Suppressor macrophage (primary cell): ENCODE results near the gene KIF3A.

Experiments used
- DNase-seq, 4 experiments: peaks; one replicate each; pipeline ENCODE4 v3.0.0-alpha.2; 2020 to 2022

The KIF3A gene

DNA sequence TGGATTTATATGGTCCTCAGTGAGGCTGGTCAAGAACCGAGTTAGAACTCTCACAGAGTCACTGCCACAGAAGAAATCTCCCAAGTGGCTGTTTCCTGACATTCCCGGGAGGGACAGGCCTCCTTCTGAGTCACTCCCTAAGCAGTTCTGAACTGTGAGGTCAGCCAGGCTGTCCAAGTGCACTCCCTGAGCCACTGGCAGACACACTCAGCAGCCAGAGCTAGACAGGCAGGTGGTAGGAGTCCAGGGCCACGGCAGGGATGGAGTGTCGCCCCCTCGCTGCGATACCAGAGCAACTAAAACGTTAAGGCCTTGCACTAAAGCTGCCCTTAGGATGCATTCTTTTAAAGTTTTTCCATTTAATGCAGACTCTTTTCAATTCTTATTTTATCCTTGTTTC is 60.2 kb downstream of the KIF3A start:
- no peak for DNase-seq

DNA sequence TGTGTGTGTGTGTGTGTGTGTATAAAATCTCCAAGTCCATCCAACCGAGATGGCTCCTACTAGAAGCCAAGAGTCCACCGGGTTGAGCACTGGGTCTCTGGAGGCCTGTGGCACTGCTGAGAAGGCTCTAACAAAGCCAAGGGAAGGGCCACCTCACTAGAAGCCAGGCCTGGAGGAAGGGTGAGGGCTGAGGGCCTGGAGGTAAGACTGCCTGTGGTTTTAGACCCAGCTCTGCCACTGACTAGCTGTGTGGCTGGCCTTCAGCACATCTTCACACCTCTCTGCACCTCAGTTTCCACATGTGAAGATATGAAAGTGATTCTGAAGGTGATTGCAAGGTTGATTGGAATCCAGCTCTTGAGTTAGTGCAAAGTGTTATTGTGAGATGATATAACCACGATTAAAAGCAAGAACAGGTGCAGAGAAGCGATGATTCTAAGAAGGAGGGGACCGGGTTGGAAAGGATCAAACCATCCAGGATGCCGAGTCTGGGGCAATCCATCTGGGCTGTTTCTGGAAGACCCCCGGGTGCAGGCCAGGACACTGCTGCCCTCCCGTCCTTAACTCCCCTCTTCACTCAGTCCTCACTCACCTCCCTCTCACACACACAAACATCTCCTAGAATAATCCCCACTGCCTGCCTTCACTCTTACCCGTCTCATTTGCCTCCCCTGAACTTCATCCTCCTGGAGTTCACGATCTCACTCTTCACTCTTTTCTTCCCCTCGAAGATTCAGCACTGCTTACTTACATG is 61.2 kb downstream of the KIF3A start:
- no peak for DNase-seq

DNA sequence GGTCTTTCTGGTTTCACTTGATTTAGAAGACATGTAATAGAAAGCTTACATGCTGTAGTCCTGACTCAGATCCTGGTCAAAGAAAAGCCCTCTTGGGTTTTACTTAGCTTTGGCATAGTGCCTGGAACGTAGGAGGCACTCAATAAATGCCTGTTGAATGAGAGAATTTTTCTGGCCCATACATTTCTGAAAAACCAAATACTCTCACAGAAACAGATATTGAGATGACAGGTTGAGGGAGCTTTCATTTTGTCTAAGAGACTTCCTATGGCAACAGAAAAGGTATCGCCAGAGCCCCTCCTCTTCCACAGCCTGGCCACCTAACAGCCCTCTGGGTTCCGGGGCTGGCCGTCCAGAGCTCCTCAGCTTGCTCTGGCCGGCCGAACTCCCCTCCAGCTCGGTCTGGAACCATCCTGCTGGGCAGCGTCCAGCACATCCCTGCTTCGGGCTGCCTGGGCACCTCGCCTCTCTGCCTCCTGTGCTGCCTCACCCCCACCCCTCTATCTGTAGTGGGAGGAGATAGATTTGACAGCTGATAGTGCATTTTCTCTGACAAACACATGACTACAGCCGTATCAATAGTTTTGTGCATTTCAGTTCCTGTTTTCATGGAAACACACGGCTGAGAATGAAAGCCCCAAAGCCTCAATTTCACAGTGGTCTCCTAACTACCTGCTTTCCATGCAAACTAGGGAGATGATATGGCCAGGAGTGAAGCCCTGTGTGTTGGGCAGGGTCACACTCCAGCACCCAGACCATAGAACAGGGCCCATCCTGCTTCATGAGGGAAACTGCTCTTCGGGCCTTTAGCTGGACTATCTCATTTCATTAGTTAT is 62.5 kb downstream of the KIF3A start:
- DNase-seq, result no peak

DNA sequence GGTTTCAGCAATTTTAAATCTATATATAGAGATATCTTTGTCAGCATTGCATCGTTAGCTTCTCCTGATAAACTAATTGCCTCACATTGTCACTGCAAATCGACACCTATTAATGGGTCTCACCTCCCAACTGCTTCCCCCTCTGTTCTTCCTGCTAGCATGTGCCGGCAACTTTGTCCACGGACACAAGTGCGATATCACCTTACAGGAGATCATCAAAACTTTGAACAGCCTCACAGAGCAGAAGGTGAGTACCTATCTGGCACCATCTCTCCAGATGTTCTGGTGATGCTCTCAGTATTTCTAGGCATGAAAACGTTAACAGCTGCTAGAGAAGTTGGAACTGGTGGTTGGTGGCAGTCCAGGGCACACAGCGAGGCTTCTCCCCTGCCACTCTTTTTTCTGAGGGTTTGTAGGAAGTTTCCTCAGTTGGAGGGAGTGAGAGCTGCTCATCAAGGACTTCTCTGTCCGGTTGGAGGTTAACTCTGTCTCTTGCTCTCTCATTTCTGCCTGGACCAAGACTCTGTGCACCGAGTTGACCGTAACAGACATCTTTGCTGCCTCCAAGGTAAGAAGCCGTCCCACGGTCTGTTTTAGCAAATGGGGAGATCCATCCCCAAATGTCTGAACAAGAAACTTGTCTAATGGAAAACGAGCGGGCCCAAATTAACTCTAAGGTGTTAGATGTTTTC is 63.3 kb downstream of the KIF3A start, which contains the start of gene IL4:
TSS of gene IL4 (plus strand) at position 51 of the 692 bp plus-strand sequence. CDS start at position 113, 62 bp downstream.
- no peak for DNase-seq

DNA sequence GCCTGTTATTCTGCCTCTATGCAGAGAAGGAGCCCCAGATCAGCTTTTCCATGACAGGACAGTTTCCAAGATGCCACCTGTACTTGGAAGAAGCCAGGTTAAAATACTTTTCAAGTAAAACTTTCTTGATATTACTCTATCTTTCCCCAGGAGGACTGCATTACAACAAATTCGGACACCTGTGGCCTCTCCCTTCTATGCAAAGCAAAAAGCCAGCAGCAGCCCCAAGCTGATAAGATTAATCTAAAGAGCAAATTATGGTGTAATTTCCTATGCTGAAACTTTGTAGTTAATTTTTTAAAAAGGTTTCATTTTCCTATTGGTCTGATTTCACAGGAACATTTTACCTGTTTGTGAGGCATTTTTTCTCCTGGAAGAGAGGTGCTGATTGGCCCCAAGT is 63.9 kb downstream of the KIF3A start:
- DNase-seq, result no peak

DNA sequence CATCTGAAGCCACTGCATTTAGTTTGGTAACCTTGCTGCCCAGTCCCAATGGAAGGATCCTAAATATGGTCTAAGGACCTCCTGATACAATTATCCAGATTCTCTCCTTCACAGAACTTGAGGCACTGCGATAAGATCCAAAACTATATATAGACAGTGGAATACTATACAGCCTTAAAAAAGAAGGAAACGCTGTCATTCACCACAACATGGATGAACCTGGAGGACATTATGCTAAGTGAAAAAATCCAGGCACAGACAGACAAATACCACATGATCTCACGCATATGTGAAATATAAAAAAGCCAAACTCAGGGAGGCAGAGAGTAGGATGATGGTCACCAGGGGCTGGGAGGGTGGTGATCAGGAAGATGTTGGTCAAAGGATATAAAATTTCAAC is 66.3 kb downstream of the KIF3A start:
- no peak for DNase-seq

DNA sequence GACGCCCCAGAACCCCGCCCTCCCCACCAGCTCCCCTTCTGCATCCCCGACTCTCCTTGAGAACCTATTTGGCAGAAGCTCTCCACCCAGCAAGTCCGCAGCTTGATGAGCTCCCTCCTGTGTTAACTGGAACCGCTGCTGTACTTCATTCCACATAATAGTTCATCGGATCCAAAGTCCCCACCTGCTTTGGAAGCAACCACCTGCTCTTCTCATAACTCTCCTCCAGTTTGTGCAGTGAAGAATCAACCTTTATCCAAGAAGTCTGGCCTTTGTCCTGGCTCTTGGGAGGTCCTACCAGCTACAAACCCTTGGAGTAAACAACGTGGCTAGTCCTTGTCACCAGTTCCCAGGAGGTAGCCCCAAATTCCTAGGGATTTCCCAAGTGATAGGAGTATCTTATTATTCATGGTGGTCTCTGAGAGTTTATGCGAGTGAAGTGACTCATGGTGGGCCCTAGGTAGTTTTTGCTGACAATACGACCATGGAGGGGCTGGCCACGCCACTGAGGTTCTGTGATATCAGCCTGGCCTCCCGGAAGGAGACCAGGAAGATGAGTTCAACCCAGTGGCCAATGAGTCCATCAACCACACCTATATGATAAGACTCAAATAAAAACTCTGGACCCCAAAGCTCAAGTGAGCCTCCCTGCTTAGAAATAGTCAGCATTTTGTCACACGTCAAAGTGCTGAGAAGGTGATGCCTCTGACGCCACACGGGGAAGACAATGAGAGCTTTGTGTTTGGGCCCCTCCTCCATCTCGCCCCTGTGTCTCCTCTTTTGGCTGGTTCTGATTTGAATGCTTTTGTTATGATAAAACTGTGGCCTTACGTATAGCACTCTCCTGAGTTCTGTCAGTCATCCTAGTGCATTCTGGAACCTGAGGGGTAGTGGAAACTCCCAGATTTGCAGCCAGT is 67.1 kb downstream of the KIF3A start:
- no peak for DNase-seq

DNA sequence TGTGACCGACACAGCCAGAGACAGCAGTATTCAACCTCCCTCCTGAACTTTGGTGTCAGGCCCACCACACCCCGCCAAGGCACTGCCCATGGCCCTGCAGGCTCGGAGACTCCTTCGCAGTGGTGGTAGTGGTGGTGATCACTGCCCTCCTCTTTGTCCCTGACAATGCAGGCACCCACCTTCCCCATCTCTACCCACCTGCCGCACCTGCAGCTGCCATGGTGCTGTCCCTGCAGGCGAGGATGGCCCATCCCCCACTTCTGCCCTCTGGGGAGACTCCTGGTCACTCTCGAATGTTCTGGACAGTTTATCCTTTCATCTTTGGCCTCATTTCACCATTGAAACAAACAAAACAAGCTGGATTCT is 67.9 kb downstream of the KIF3A start:
- DNase-seq, result no peak

DNA sequence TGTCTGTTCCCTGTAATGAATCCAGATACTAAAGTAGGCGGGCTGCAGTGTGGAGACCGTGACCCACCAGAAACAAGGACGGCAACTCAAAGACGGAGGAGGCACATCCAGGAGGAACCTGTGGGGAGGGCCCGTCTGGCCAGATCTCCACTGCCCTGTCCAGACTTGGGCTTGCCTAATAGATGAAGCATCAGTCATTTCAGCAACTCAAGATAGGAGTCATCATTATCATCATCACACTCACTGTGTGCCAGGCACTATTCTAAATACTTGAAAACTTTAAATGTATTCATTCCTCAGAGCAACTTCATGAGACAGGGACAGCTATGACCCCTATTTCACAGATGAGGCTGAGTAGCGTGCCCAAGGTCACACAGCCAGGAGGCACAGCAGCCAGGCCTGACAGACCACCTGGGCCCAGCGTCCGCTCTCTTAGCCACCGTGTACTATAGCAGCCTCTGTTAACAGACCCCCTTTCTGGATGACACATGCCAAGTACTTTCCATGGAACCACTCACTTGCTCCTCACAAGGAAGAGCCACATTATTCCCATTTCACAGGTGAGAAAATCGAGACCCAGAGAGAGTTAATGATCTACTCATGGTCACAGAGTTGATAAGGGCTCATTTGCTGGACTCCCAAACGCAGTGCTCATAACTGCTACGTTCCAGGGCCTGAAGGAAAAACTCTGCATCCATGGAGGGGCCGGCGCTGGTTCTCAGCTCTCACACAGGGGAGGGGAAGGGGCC is 68.5 kb downstream of the KIF3A start:
- no peak for DNase-seq

DNA sequence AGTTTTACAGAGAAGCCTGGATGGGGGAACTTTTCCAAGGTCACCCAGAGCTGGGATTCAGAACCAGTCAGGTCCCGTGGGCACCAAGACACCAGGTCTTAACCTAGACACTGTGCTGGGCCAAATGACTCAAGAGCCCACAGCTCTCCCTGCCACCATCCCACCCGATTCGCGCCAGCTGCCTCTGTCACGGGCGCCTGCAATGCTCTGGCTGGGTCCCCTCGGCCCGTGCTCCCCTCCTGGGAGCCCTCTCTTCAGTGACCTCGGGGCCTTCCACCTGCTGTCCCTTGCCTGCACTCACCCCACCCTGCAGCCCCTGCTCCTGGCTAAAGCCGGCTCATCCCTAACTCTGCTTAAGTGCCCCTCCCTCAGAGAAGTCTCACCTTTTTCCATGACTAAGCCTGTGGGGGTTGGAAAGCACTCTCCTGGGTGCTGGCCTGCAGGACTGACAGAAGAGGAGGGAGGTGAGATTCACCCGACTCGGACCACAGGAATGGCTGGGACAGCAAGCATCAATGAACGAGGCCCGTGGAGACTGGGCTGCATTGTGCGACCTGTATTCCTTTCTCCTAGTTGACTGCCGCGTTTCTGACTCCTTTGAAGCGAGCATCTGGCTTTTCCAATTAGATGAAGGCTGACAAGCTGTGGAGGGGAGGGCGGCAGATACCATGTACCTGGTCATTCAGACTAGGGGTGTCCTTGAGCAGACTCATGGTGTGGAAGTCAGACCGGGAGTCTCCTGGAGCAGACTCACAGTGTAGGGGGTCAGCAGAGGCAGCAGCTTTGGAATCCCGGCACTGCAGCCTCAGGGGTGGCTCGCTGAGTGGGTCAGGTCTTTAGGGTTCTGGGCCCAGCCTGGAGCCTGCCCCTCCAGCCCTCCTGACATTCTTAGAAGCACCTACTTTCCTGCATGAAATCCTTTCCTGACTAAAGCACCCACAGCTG is 69.3 kb downstream of the KIF3A start:
- DNase-seq, result no peak

DNA sequence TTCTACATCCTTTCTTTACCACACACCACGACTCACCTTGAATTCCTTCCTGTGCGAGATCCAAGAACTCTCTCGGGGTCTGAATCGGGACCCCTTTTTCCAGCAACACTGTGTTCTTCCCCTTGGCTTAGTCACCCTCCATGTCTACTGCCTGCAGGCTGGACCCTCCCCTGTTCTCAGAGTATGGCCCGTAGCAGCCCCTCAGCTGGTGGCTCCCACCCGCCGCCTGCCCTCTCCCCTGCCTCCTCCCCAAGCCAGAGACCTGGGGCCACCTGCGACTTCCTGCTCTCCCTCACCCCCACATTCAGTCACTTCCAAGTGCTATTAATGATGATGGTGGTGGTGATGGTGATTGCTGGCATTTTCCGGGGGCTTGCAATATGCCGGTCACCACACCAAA is 70.0 kb downstream of the KIF3A start:
- DNase-seq, result no peak

DNA sequence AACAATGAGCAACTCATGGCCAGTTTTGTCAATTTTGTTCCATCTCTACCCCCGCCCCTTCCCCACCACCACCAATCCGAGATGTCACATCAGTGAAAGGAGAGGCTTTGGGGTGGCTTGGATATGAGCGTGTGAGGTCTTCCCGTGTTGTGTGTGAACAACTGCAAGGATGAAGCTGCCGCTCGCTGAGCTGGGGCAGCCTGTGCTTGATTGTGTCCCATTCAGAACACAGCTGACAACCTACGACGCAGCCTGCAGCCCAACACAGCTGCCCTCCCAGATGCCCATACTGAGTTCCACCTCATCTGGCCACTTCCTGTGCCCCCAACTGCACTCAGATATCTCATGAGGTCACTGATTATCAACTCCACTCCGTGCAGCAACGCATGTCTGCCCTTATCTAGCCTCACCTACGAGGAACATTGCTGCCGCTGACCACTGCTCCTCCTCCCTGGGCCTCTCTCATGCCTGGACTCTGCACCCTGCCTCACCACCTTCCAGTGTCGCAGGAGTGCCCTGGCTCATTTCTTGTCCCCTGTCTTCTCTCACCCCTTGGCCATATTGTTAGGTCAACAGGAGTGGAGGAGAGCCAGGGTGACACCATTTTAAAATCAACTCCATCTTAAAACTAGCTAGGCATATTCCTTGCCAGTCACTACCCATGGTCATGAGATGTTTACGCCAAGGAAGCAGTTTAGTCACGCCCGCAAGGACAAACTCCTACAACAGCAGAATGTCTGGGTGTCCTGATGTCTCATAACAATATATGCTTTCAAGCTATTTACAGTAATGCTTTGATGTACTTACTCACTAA is 70.8 kb downstream of the KIF3A start:
- no peak for DNase-seq

DNA sequence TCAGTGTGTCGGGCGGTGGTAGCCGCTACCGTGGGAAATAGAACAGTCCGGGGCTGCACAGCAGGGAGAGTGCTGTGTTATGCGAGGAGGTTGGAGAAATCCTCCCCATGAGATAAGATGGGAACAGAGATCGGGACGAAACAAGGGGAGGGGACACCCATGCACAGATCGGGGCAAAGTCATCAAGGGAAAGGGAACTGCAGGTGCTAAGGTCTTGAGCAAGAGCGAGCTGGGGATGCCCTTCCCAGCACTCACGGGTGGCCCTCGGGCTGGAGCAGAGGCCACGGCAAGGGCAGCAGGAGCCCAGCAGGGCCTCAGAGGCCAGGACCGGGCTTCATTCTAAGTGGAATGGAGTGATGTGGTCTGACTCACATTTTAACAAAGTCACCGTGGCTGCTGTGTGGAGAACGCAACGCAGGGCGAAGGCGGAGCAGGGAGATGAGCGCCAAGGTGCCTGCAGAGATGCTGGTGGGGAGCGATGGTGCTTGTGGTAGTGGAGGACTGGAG is 71.7 kb downstream of the KIF3A start:
- no peak for DNase-seq

DNA sequence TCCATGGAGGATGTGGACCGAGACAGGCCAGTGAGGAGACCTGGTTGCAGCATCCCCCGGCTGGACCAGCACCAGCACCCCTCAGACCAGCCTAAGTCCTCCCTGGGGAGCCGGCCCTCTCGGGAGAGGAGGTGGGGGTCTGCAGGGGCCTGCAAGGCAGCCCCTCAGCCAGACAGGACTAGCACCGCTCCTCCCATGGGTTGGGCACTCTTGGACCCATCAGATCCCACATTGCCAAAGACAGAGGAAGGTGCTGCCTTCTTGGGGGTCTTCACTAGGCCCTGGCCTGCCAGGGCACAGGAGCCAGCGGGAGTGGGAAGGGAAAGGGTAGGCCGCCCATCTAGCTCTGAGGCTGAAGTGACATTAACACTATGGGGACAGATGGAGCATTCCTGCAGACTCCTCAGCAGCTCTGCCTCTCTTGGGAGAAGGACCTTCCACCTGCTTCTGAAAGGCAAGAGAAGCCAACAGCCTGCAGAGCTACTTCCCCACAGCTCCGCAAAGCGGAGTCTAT is 72.6 kb downstream of the KIF3A start:
- DNase-seq, result no peak

DNA sequence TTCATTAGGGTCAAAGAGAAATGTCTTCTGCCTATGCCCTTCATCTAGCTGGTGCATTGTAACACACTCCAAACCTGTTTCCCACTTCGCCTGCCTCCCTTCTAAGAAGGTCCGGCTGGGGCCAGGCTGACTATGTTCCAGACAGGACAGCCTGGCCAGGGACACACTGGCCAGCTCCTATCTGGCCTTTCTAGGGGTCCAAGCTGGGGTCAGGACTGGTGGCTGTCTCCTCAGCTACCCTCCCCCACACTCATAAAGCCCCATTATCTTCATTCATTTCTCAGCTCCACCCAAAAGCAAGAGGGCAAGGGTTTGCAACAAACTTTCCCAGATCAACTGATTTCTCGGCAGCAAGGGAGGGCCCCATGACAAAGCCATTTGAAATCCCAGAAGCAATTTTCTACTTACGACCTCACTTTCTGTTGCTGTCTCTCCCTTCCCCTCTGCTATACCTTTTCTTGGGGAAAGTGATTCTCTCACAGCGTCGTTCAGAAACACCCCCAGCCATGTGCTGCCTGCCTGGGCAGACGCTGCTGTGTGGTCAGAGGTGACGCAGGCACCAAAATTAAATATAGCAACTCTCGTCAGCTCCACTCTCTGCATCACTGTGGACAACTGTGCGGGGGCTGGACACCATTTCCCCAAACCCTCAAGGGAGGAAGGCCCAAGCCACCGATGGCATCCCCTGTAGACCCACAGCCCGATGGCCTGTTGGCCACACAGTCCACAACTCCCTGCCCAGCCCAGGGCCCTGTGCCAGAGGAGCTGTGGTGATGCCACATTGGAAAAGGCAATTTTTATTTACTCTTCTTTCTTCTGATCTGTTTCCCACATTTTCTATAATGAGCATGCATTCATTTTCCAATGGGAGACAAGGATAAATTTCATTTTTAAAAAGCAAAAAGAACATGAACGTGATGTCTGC is 73.3 kb downstream of the KIF3A start:
- no peak for DNase-seq

DNA sequence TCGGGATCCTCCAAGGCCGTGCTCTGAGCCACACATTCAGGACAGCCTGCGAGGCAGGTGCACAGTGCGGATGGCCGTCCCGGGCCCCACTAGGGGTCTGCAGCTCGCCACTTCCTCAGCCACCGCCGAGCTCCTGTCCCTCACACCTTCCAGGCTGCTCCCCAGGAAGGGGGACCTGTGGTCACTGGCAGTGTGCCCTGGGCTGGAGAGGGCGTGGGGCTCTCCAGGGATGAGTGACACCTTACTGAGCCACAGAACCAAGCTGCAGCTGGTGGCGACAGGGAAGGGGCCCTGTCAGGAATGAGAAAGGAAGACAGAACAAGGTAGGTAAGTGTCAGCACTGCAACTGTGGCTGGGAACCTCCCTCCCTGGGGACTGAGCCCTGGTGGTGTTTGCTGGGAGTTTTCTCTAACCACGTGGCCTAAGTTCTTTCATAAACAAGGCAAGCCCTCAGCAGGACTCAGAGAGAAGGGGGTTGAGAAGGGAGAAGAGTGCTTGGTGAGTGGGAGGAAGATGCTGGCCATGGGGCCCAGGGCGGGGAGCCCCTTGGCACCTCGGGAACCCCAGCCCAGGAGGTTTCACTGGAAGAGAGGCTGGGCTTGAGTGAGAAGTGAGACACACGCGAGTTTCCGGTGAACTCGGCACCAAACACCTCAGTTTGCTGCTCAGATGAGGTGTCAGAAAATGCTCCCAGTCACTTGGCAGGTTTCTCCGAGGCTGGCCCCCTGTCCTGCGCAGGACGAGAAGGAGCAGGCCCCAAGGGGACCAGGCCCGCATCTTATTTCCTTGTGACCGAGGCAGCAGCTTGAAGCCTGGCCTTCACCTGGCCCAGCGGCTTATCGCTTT is 74.2 kb downstream of the KIF3A start:
- peak in 2 of 4 experiments; percentile 6 to 22 for DNase-seq

DNA sequence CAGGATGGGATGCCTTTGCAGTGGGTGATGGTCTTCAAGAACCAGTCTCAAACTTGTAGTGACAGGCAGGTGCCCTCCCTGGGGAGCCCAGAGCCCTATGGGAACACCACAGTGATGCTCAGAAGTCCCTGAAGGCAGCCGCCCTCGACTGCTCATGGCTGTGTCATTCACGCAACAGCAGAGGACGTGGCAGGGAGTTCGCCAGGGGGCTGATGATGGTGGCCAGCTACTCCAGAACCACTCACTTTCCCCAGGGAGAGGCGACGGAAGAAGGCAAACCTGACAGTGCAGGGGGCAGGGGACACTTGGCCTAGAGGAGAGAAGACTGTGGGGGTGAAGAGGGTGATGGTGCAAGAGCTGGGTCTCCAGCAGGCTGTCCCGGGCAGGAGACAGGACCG is 75.3 kb downstream of the KIF3A start:
- no peak for DNase-seq
